ENCODE results near the gene PTPRO. TPM values are rescaled to one million over a fixed set of nuclear protein-coding genes. Genes with fewer than 3 reads are reported as not detected.

PTPRO gene
- total RNA-seq, 1 donor from 2014 or later, result 21.4 TPM

DNA sequence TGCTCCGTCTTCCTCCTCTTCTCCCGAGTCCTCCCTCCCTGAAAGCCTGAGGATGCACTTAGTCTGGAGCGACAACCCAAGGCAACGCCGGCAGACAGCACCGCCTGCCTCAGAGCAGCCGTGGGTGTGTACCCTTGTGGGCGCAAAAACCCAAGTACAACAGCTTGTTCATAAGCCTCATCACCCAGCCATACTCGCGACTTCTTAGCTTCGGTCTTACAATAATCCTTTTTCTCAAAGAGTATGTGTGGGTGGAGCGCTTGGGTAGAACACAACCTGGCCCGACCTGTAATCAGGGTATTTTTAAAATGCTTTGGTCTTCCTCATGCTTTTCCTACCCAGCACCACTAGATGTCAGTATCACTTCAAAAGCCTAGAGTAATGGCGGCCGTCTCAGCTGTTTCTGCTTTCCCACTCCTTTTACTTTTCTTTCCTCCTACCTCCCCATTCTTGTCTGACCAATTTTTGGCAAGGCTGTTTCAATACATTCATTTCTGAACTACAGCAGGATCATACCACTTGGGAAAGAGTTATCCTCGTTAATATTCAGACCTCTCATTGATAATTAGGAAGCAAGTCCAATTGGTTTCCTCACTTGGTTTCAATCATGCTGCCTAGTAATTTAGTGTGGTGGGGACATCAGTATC lies 268.0 kb downstream of the PTPRO start:
- no peak for DNase-seq

DNA sequence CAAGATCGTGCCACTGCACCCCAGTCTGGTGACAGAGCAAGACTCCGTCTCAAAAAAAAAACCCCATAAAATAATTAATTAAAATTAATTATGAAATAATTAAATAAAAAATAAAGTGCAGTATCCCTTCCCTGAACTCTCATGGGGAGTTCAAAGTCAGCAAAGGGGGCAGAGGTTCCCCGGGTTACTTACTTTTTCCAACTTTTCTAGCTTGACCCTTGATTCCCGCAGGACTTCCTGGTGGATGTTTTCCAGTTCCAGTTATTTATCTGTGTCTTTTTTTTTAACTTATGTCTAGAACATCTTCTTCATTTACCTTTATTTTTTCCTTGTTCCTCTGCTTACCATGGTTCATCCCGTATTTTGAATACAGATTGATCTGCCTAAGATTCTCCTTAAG lies 269.5 kb downstream of the PTPRO start:
- TF ChIP-seq, protein P1, sequence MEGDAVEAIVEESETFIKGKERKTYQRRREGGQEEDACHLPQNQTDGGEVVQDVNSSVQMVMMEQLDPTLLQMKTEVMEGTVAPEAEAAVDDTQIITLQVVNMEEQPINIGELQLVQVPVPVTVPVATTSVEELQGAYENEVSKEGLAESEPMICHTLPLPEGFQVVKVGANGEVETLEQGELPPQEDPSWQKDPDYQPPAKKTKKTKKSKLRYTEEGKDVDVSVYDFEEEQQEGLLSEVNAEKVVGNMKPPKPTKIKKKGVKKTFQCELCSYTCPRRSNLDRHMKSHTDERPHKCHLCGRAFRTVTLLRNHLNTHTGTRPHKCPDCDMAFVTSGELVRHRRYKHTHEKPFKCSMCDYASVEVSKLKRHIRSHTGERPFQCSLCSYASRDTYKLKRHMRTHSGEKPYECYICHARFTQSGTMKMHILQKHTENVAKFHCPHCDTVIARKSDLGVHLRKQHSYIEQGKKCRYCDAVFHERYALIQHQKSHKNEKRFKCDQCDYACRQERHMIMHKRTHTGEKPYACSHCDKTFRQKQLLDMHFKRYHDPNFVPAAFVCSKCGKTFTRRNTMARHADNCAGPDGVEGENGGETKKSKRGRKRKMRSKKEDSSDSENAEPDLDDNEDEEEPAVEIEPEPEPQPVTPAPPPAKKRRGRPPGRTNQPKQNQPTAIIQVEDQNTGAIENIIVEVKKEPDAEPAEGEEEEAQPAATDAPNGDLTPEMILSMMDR (IDR thresholded peaks at IDR 0.05), result no peak
- H3K4me3 ChIP-seq, result no peak overlapping the region
- ATAC-seq (no peak), DNase-seq (no peak)
- no peak overlapping the region for H3K27ac ChIP-seq
- intact Hi-C loops (cut with DNase I), result loop anchor here (5.0 kb wide), 1 partner anchor 265 kb away; no protein-coding TSS in a partner anchor
- peaks cover 7% of the 10 kb centered on the region for H3K4me1 ChIP-seq
- no peaks in the 10 kb centered on the region for H3K27me3 ChIP-seq (ENCODE audit: low read depth)
- no peaks in the 10 kb centered on the region for H3K36me3 ChIP-seq
- H3K9me3 ChIP-seq, result no peaks in the 10 kb centered on the region

More for the DNA sequence above, 268.0 kb downstream of the PTPRO start:
- peak overlapping the region; percentile 35 for H3K4me3 ChIP-seq
- peaks cover under 1% of the 10 kb centered on the region for H3K36me3 ChIP-seq
- no peak overlapping the region for H3K27ac ChIP-seq
- ATAC-seq, result peak; percentile 91 to 95
- intact Hi-C loops (cut with DNase I), result loop anchor here (5.0 kb wide), 1 partner anchor 267 kb away; no protein-coding TSS in a partner anchor
- H3K9me3 ChIP-seq, result no peaks in the 10 kb centered on the region
- TF ChIP-seq, protein P1 (IDR thresholded peaks at IDR 0.05), result peak; percentile 88
- no peaks in the 10 kb centered on the region for H3K4me1 ChIP-seq
- no peaks in the 10 kb centered on the region for H3K27me3 ChIP-seq (ENCODE audit: low read depth)

DNA sequence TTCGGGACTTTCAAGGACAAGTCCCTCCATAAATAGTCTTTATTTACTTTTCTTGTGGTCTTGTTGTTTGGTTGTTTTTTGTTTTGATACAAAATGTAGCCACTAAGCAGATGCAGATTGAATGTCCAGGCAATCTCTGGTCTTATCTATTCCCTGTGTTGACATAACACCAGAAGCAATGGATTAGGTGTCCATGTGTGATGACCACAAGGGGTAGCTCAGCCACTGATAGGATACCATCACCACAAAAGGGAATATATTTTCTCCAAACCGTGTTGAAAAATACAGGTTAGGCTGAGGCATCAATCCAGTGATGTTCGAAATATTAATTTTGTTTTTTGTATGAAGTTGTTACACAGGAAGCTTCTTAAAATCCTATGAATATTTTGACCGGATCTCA lies 270.6 kb downstream of the PTPRO start:
- H3K4me3 ChIP-seq, result no peak overlapping the region
- H3K27me3 ChIP-seq (ENCODE audit: low read depth), result no peaks in the 10 kb centered on the region
- DNase-seq (no peak), ATAC-seq (no peak)
- peaks cover 8% of the 10 kb centered on the region for H3K4me1 ChIP-seq
- no peaks in the 10 kb centered on the region for H3K36me3 ChIP-seq
- H3K27ac ChIP-seq, result no peak overlapping the region
- H3K9me3 ChIP-seq, result no peaks in the 10 kb centered on the region
- TF ChIP-seq, protein P1 (IDR thresholded peaks at IDR 0.05), result no peak
- intact Hi-C loops (cut with DNase I), result loop anchor here (5.0 kb wide), 1 partner anchor 264 kb away; no protein-coding TSS in a partner anchor

DNA sequence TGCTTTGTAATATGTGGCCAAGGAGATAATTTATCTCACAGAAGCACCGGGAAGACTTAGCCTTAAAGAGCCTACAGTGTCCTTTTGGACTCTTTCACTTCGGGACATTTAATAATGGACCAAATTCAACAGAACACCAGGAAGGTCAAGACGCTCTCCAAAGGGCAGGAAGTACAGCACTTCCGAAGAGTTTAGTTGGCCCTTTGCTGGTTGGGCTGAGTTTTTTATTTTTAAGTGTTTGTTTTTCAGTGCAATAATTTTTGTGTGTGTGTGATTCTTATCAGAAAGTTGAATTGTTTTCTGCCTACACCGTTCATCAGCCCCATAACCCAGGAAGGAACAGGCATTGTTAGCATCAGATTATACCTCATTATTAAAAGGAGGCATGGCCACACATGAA lies 273.9 kb downstream of the PTPRO start:
- DNase-seq (no peak), ATAC-seq (peak in 1 of 2 donors; percentile 49)
- peaks cover 22% of the 10 kb centered on the region for H3K4me1 ChIP-seq
- TF ChIP-seq, protein P1 (IDR thresholded peaks at IDR 0.05), result no peak
- no peaks in the 10 kb centered on the region for H3K27me3 ChIP-seq (ENCODE audit: low read depth)
- intact Hi-C loops (cut with DNase I), result no loop called here
- no peaks in the 10 kb centered on the region for H3K36me3 ChIP-seq
- no peak overlapping the region for H3K4me3 ChIP-seq
- no peaks in the 10 kb centered on the region for H3K9me3 ChIP-seq
- H3K27ac ChIP-seq, result no peak overlapping the region

DNA sequence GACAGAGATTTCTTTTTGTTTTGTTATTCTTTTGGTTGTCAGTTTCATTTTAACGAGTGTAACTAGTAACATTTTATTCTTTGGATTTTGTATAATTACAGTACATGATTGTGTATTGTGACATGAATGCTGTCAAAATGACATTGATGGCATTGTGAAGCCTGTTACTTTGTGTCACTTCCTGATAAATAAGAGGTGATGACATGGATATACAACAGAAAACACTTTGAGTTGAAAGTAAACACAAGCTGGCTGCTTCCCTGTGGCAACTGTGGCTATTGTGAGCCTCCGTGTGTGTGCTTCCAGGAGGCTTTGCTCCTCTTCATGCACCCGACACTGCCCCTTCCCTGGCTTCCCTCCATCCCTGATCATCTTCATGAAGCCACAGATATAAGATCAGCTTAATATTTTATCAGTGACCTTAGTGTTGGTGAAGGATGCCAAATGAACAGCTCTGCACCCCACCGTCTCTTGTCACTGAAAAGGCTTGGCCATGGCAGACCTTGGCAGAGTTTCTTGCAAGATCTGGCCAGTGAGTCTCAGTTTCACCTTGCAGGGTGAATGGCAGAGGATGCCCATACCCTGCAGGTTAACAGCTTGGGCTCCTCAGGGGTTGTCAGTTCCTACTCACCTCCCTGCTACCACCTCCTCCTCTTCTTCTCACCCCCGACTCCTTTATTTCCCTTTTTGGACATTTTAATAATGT lies 275.0 kb downstream of the PTPRO start:
- intact Hi-C loops (cut with DNase I), result no loop called here
- no peak for DNase-seq
- ATAC-seq, result no peak
- Histone ChIP-seq H3K9me3 (no peaks in the 10 kb centered on the region), H3K4me1 (peaks cover 22% of the 10 kb centered on the region), H3K27me3 (ENCODE audit: low read depth) (no peaks in the 10 kb centered on the region), H3K27ac (no peak overlapping the region), H3K4me3 (no peak overlapping the region), H3K36me3 (no peaks in the 10 kb centered on the region)
- TF ChIP-seq, protein P1 (IDR thresholded peaks at IDR 0.05), result no peak

Data from lower lobe of right lung (tissue), 2 donors.